ENCODE results near the gene MAP2K5.

Gene MAP2K5

GRCh38 chr15:67542420-67543347 is at the start of gene MAP2K5:
Gene MAP2K5, plus strand, starts transcription at chr15:67542703. Its CDS starts 633 bp downstream, at chr15:67543336.
- Histone ChIP-seq H3K4me2 (ENCODE audit: low read depth, low read length, poor library complexity, severe bottlenecking) (peak within 1 kb of the TSS; percentile 96), H2AFZ (ENCODE audit: low read length) (peak within 1 kb of the TSS; percentile 83), H3K36me3 (ENCODE audit: insufficient read depth, low read length) (no peaks in the 10 kb centered on the region), H4K20me1 (ENCODE audit: insufficient read depth, low read length, poor library complexity, severe bottlenecking) (peaks cover 8% of the 10 kb centered on the region), H3K9me2 (replicated peaks; ENCODE audit: low read depth, low read length) (no peaks in the 10 kb centered on the region), H3K4me1 (ENCODE audit: insufficient read depth, low read length, poor library complexity, severe bottlenecking) (peaks cover 57% of the 10 kb centered on the region), H3K9ac (ENCODE audit: low read depth, low read length, poor library complexity, severe bottlenecking) (peak within 1 kb of the TSS; percentile 89), H3K9me3 (ENCODE audit: insufficient read depth, low read depth, low read length) (no peaks in the 10 kb centered on the region), H3F3A (ENCODE audit: low read depth) (0 out of 2 replicates have a peak, but pooled peaks cover 5% of the 10 kb centered on the region), H3K79me2 (ENCODE audit: insufficient read depth, low read length) (peaks cover 66% of the 10 kb centered on the region), H3K27me3 (ENCODE audit: insufficient read depth, low read length, poor library complexity, severe bottlenecking) (no peaks in the 10 kb centered on the region), H3K4me3 (ENCODE audit: low read length, poor library complexity, severe bottlenecking) (peak within 1 kb of the TSS; percentile 80)
- TF ChIP-seq CTCF (conservative IDR thresholded peaks at IDR 0.05; ENCODE audit: low read length) (no peak), EZH2phosphoT487 (IDR thresholded peaks at IDR 0.05; ENCODE audit: borderline replicate concordance) (no peak)

- no peaks in the 10 kb centered on the region for H3K36me3 ChIP-seq (ENCODE audit: insufficient read depth, low read length)
- no peaks in the 10 kb centered on the region for H3K79me2 ChIP-seq (ENCODE audit: insufficient read depth, low read length)
- no peaks in the 10 kb centered on the region for H4K20me1 ChIP-seq (ENCODE audit: insufficient read depth, low read length, poor library complexity, severe bottlenecking)
- no peak overlapping the region for H2AFZ ChIP-seq (ENCODE audit: low read length)
- no peaks in the 10 kb centered on the region for H3F3A ChIP-seq (ENCODE audit: low read depth)
- no peak overlapping the region for H3K4me3 ChIP-seq (ENCODE audit: low read length, poor library complexity, severe bottlenecking)
- H3K4me2 ChIP-seq (ENCODE audit: low read depth, low read length, poor library complexity, severe bottlenecking) = no peak overlapping the region
- no peaks in the 10 kb centered on the region for H3K4me1 ChIP-seq (ENCODE audit: insufficient read depth, low read length, poor library complexity, severe bottlenecking)
- no peaks in the 10 kb centered on the region for H3K9me2 ChIP-seq (replicated peaks; ENCODE audit: low read depth, low read length)
- no peaks in the 10 kb centered on the region for H3K27me3 ChIP-seq (ENCODE audit: insufficient read depth, low read length, poor library complexity, severe bottlenecking)
- TF ChIP-seq EZH2phosphoT487 (IDR thresholded peaks at IDR 0.05; ENCODE audit: borderline replicate concordance) = no peak
- no peak for TF ChIP-seq CTCF (conservative IDR thresholded peaks at IDR 0.05; ENCODE audit: low read length)
- no peak overlapping the region for H3K9ac ChIP-seq (ENCODE audit: low read depth, low read length, poor library complexity, severe bottlenecking)
- H3K9me3 ChIP-seq (ENCODE audit: insufficient read depth, low read depth, low read length) = no peaks in the 10 kb centered on the region
These were observed 46.9 kb upstream of the MAP2K5 start for GRCh38 chr15:67495585-67495984.

GRCh38 chr15:67501177-67501835 is 41.2 kb upstream of the MAP2K5 start:
- peak overlapping the region; percentile 26 for H3K4me2 ChIP-seq (ENCODE audit: low read depth, low read length, poor library complexity, severe bottlenecking)
- no peaks in the 10 kb centered on the region for H3K27me3 ChIP-seq (ENCODE audit: insufficient read depth, low read length, poor library complexity, severe bottlenecking)
- peaks cover 22% of the 10 kb centered on the region for H3K4me1 ChIP-seq (ENCODE audit: insufficient read depth, low read length, poor library complexity, severe bottlenecking)
- no peaks in the 10 kb centered on the region for H3K79me2 ChIP-seq (ENCODE audit: insufficient read depth, low read length)
- TF ChIP-seq CTCF (conservative IDR thresholded peaks at IDR 0.05; ENCODE audit: low read length) (peak; percentile 67), EZH2phosphoT487 (IDR thresholded peaks at IDR 0.05; ENCODE audit: borderline replicate concordance) (no peak)
- H3K36me3 ChIP-seq (ENCODE audit: insufficient read depth, low read length) = no peaks in the 10 kb centered on the region
- H3K4me3 ChIP-seq (ENCODE audit: low read length, poor library complexity, severe bottlenecking) = no peak overlapping the region
- H3K9ac ChIP-seq (ENCODE audit: low read depth, low read length, poor library complexity, severe bottlenecking) = peak overlapping the region; percentile 1
- H3K9me2 ChIP-seq (replicated peaks; ENCODE audit: low read depth, low read length) = no peaks in the 10 kb centered on the region
- no peaks in the 10 kb centered on the region for H3F3A ChIP-seq (ENCODE audit: low read depth)
- H2AFZ ChIP-seq (ENCODE audit: low read length) = no peak overlapping the region
- no peaks in the 10 kb centered on the region for H3K9me3 ChIP-seq (ENCODE audit: insufficient read depth, low read depth, low read length)
- no peaks in the 10 kb centered on the region for H4K20me1 ChIP-seq (ENCODE audit: insufficient read depth, low read length, poor library complexity, severe bottlenecking)
